ENCODE measurements around the gene AP2S1. TPM values are rescaled to one million over a fixed set of nuclear protein-coding genes. Genes with fewer than 3 reads are reported as not detected.

Gene AP2S1
- total RNA-seq, 1 donor from 2014 or later = 165 TPM

GRCh38 chr19:46834984-46835383, 15.7 kb downstream of the AP2S1 start:
- H3K27me3 Mint-ChIP-seq (ENCODE audit: low read depth) = no peaks in the 10 kb centered on the region
- H3K36me3 Mint-ChIP-seq (ENCODE audit: low read depth) = peaks cover 3% of the 10 kb centered on the region
- H3K4me1 Mint-ChIP-seq = no peaks in the 10 kb centered on the region
- no peak for DNase-seq (ENCODE audit: low read depth, low spot score)
- H3K4me3 Mint-ChIP-seq = no peak overlapping the region
- H3K27ac Mint-ChIP-seq (ENCODE audit: unreplicated experiment) = no peak overlapping the region
- H3K9me3 Mint-ChIP-seq = peaks cover 6% of the 10 kb centered on the region
- no peak for TF ChIP-seq CTCF (conservative IDR thresholded peaks at IDR 0.05)

- Mint-ChIP-seq H3K36me3 (ENCODE audit: low read depth) (peaks cover 3% of the 10 kb centered on the region), H3K27ac (ENCODE audit: unreplicated experiment) (no peak overlapping the region), H3K27me3 (ENCODE audit: low read depth) (no peaks in the 10 kb centered on the region), H3K4me3 (no peak overlapping the region), H3K9me3 (peaks cover 6% of the 10 kb centered on the region), H3K4me1 (no peaks in the 10 kb centered on the region)
- DNase-seq (ENCODE audit: low read depth, low spot score) = no peak
- TF ChIP-seq CTCF (conservative IDR thresholded peaks at IDR 0.05) = no peak
Measured at GRCh38 chr19:46834121-46834520, 16.5 kb downstream of the AP2S1 start.

GRCh38 chr19:46830864-46831263, 19.8 kb downstream of the AP2S1 start:
- H3K9me3 Mint-ChIP-seq = peaks cover 6% of the 10 kb centered on the region
- TF ChIP-seq CTCF (conservative IDR thresholded peaks at IDR 0.05) = no peak
- no peak for DNase-seq (ENCODE audit: low read depth, low spot score)
- no peaks in the 10 kb centered on the region for H3K27me3 Mint-ChIP-seq (ENCODE audit: low read depth)
- H3K4me3 Mint-ChIP-seq = no peak overlapping the region
- H3K27ac Mint-ChIP-seq (ENCODE audit: unreplicated experiment) = no peak overlapping the region
- peaks cover 3% of the 10 kb centered on the region for H3K36me3 Mint-ChIP-seq (ENCODE audit: low read depth)
- H3K4me1 Mint-ChIP-seq = no peaks in the 10 kb centered on the region

- Mint-ChIP-seq H3K9me3 (peaks cover 6% of the 10 kb centered on the region), H3K4me3 (no peak overlapping the region), H3K27me3 (ENCODE audit: low read depth) (no peaks in the 10 kb centered on the region), H3K36me3 (ENCODE audit: low read depth) (peaks cover 3% of the 10 kb centered on the region), H3K27ac (ENCODE audit: unreplicated experiment) (no peak overlapping the region), H3K4me1 (no peaks in the 10 kb centered on the region)
- DNase-seq (ENCODE audit: low read depth, low spot score) = no peak
- TF ChIP-seq CTCF (conservative IDR thresholded peaks at IDR 0.05) = no peak
Measured at GRCh38 chr19:46828484-46828883, 22.2 kb downstream of the AP2S1 start.

- Mint-ChIP-seq H3K27me3 (ENCODE audit: low read depth) (no peaks in the 10 kb centered on the region), H3K9me3 (peaks cover under 1% of the 10 kb centered on the region), H3K36me3 (ENCODE audit: low read depth) (no peaks in the 10 kb centered on the region), H3K27ac (ENCODE audit: unreplicated experiment) (no peak overlapping the region), H3K4me1 (peaks cover 8% of the 10 kb centered on the region), H3K4me3 (no peak overlapping the region)
- DNase-seq (ENCODE audit: low read depth, low spot score) = no peak
- TF ChIP-seq CTCF (conservative IDR thresholded peaks at IDR 0.05) = no peak
Measured at GRCh38 chr19:46825731-46826055, 25.0 kb downstream of the AP2S1 start.
